ENCODE data around the gene DCDC1.

DNA sequence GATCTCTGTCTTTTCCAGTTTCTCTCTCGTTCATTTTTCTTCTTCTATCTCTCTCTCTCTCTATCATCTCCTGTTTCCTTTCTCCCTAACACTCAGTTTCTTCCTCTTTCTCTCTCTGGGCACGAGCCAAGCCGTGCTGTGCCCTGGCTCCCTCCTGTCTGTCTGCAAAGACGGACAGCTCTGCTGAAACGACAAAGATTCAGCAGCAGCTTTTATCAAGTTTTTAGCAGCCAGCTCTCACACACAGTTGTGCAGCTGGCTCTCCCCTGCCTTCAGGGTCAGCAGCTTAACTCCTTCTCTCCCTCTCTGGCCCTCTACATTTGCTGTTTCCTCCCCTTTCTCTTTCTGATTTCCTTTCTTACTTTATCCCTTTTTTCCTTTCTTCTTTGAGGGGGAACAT is 431.4 kb downstream of the DCDC1 start:
- TF ChIP-seq, protein P1, sequence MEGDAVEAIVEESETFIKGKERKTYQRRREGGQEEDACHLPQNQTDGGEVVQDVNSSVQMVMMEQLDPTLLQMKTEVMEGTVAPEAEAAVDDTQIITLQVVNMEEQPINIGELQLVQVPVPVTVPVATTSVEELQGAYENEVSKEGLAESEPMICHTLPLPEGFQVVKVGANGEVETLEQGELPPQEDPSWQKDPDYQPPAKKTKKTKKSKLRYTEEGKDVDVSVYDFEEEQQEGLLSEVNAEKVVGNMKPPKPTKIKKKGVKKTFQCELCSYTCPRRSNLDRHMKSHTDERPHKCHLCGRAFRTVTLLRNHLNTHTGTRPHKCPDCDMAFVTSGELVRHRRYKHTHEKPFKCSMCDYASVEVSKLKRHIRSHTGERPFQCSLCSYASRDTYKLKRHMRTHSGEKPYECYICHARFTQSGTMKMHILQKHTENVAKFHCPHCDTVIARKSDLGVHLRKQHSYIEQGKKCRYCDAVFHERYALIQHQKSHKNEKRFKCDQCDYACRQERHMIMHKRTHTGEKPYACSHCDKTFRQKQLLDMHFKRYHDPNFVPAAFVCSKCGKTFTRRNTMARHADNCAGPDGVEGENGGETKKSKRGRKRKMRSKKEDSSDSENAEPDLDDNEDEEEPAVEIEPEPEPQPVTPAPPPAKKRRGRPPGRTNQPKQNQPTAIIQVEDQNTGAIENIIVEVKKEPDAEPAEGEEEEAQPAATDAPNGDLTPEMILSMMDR (IDR thresholded peaks at IDR 0.05) = no peak
- no peak for TF ChIP-seq POLR2A (IDR thresholded peaks at IDR 0.05)

All from adrenal gland (tissue), 5 donors.